Right lobe of liver (tissue), 4 donors: Measurements from ENCODE around the gene CELSR1.
"Not testable (repeated sequence)": the region's sequence is repeated elsewhere in the genome, so short reads cannot be mapped to it uniquely, and the experiment has no call there.

Experiments used
- POLR2A ChIP-seq: fragments of 450-650 bp; IDR thresholded peaks from one replicate; pipeline ENCODE4 v1.6.1; 2017; ENCODE audit warnings: antibody characterized with exemption, mild to moderate bottlenecking
- TF ChIP-seq, protein P1 (sequence below), 4 donors: fragments of 200-600 bp in 3 of 4; fragments of 450-650 bp in 1 of 4; IDR thresholded peaks; one replicate each; pipeline versions ENCODE4 v1.5.1 to v1.8.0; 2016 to 2022; ENCODE audit warnings: antibody characterized with exemption in 4 of 4, mild to moderate bottlenecking in 2 of 4
- donor health status: DM: no; HTN: no; CAD: no.
- donor health status: DM: no; HTN: no; CAD: no.
- donor health status: DM: no; HTN: yes; CAD: no.

DNA sequence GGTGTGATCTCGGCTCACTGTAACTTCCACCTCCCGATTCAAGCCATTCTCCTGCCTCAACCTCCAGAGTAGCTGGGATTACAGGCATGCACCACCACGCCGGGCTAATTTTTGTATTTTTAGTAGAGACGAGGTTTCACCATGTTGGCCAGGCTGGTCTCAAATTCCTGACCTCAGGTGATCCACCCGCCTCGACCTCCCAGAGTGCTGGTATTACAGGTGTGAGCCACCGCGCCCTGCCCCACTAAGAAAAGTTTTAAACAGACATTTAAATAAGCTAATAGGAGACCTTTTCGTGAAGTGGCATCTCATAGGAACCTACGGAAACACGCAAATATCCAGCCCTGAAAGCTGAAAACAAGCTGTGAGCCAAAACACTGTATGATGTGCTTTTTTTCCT, 36.2 kb downstream of the CELSR1 start:
- TF ChIP-seq, protein P1, sequence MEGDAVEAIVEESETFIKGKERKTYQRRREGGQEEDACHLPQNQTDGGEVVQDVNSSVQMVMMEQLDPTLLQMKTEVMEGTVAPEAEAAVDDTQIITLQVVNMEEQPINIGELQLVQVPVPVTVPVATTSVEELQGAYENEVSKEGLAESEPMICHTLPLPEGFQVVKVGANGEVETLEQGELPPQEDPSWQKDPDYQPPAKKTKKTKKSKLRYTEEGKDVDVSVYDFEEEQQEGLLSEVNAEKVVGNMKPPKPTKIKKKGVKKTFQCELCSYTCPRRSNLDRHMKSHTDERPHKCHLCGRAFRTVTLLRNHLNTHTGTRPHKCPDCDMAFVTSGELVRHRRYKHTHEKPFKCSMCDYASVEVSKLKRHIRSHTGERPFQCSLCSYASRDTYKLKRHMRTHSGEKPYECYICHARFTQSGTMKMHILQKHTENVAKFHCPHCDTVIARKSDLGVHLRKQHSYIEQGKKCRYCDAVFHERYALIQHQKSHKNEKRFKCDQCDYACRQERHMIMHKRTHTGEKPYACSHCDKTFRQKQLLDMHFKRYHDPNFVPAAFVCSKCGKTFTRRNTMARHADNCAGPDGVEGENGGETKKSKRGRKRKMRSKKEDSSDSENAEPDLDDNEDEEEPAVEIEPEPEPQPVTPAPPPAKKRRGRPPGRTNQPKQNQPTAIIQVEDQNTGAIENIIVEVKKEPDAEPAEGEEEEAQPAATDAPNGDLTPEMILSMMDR (IDR thresholded peaks at IDR 0.05) = not testable (repeated sequence)
- TF ChIP-seq POLR2A = not testable (repeated sequence)
